SKM-1 (cell line): Measurements from ENCODE around the gene SLC5A11.

Experiments used
- DNase-seq: peaks from one replicate; lab custom pipeline; 2025; ENCODE audit not compliant: unreplicated experiment; lab: John Stamatoyannopoulos, UW

The SLC5A11 gene

GRCh38 chr16:24917236-24917635, 71.5 kb downstream of the SLC5A11 start:
- DNase-seq, result no peak

DNA sequence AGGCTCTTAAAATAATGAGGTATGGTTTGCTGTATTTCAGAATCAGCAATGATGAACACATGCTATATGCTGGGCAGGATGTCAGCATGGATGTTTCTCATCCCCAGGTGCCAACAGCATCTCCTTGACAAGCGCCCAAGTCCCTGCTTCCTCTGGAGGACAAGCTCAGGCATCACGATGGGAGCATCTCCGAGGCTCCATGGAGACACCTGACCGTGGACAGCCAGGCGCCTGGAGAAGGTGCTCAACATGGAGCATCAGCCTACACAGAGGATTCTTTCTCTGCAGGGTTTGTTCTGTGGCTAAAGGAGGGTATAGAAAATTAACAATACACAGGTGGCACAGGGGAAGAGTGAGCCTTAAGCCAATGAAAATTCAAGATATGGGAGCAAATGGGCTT, 72.1 kb downstream of the SLC5A11 start:
- no peak for DNase-seq

DNA sequence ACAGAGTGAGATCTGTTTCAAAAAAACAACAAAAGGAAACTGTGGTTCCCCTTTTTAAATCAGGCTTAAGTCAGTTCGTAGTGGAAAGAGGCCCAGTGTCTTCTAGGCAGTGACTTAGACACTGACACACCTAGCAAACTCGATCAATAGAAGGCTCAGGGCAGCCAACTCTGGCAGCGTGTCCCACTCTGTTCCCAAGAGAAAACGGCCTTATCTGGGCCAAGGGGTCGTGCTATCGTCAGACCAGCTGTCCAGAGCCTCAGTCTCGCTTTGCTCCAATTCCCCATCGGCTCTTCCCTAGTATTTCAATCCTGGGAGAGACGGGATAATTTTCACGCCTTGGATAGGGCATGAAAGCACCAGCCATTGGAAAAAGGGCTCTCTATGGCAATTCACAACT, 72.9 kb downstream of the SLC5A11 start:
- DNase-seq, result no peak

- no peak for DNase-seq
These were observed 73.8 kb downstream of the SLC5A11 start for GRCh38 chr16:24919536-24919935.

GRCh38 chr16:24920568-24920967, 74.8 kb downstream of the SLC5A11 start:
- DNase-seq, result no peak

DNA sequence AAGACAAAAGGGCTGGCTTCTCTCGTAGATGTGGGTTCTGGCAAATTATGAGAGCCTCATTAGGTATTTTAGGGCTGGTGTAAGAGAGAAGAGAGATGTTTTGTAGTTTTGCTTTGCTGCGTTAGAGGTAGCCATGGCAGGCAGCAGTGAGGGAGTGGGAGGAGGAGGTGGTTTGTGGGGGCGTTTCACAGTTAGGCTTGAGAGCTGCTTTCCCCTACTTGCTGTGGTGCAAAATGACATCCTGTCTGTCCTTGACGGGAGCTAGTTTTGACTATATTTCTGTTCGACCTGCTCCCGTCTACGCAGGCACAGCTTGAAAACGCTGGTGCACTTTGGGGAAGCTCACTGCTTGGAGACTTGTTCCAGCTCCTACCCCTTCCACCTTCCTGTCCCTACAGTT, 75.5 kb downstream of the SLC5A11 start:
- no peak for DNase-seq

DNA sequence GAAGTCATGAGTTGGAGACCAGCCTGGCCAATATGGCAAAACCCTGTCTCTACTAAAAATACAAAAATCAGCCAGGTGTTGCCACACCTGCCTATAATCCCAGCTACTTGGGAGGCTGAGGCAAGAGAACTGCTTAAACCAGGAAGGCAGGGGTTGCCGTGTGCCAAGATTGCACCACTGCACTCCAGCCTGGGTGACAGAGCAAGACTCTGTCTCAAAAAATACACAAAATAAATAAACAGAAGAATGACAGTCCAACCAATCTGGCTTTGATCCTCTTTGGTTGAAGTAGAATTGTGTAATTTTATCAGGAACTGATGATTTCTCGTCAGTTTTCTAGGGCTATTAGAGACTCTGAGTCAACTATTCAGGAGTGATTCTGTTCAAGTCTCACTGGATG, 79.4 kb downstream of the SLC5A11 start:
- DNase-seq, result no peak

- no peak for DNase-seq
These were observed 83.6 kb downstream of the SLC5A11 start for GRCh38 chr16:24929409-24929808.

GRCh38 chr16:24930440-24930839, 84.7 kb downstream of the SLC5A11 start:
- no peak for DNase-seq

GRCh38 chr16:24931091-24931490, 85.3 kb downstream of the SLC5A11 start:
- DNase-seq, result no peak

DNA sequence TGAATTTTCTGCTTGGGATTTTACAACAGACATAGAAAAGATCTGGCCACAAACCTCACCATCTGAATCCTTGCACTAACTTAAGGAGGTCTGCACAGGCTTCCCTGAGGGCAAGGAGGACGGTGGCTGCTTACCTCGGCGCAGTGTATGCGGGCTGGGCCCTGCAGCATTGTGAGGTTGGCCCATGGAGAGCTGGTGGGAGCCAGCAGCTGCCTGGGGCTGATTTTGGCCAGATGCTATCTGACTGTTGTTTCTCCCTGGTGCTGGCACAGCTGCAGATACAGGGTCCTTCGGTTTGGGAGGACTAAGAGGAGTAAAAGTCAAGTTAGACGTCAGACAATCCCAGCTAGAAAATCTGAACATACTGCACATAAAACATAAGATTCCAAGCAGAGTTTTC, 89.6 kb downstream of the SLC5A11 start:
- DNase-seq, result no peak

GRCh38 chr16:24936151-24936550, 90.4 kb downstream of the SLC5A11 start:
- no peak for DNase-seq

DNA sequence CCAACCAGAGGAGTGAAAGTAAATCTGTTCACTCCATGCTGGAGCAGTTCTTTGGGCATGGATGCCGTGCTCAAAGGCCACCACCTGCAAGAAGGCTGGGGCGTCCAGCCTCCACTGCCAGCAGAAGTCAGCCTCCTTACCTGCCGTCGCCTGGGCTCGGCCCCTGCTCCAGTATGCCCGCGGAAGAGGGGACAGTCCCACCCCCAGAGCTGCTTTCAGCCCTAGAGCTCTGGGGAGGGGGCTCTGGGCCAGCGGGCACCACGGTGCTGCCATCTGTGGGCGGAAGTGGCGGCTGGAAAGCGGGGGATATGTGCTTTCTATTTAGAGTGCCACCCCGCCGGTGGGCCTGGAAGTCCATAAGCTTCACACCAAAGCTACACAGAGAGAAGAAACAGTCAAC, 93.5 kb downstream of the SLC5A11 start:
- no peak for DNase-seq

GRCh38 chr16:24939738-24940137, 94.0 kb downstream of the SLC5A11 start:
- DNase-seq, result no peak

DNA sequence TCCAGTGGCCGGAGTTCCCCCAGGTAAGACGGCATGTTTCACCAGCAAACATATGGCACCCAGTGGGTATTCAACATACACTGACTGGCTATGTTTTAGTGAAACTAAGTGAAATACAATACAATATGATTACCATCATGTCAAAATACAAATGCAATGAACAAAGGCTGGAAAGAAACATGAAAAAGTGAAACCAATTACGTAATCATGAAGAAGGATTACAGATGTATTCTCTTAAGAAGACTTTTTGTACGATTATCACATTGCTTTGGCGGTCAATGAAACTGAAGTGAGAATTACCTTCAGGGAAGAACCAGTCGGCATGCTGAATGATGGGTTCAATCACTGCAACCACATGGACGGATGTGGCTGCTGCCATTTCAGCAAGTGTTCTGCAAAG, 97.7 kb downstream of the SLC5A11 start:
- no peak for DNase-seq

DNA sequence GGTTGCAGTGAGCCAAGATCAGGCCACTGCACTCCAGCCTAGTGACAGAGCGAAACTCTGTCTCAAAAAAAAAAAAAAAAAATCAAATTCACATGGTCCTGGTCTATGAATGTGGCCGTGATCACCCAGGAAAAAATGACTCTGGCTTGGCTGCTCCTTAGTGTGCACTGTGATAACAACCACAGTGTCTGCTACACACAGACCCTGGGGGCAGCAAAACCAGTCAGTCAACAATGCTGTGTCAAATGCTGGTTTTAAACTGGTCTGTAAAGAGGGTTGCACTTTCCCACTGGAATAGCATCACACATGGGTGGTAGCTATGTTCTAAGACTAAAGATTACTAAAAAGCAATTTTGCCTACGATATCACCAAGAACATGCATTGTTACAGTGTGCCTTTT, 98.4 kb downstream of the SLC5A11 start:
- DNase-seq, result no peak

GRCh38 chr16:24946155-24946554, 100.4 kb downstream of the SLC5A11 start:
- DNase-seq, result no peak

DNA sequence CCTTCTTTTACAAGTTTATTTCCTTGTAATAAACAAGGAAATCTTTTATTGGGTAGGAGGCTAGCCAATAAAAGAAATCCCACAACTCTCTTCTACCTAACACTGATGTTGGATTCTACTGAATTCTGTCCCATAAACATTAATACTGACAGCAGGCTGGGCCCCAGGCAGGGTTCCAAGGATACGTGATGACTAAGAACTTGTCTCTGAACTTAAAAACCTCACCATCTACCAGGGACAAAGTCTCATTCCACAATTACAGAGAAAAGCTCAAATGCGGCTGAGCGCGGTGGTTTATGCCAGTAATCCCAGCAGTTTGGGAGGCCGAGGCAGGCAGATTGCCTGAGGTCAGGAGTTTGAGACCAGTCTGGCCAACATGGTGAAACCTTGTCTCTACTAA, 104.5 kb downstream of the SLC5A11 start:
- DNase-seq, result no peak

DNA sequence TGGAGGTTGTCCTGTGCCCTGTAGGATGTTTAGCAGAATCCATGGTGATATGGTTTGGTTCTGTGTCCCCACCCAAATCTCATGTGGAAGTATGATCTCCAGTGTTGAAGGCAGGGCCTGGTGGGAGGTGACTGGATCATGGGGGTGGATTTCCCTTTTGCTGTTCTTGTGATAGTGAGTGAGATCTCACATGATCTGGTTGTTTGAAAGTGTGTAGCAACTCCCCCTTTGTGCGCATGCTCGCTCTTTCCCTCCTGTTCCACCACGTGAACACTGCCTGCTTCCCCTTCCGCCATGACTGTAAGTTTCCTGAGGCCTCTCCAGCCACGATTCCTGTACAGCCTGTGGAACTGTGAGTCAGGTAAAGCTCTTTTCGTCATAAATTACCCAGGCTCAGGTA, 107.5 kb downstream of the SLC5A11 start:
- no peak for DNase-seq

- no peak for DNase-seq
These were observed 108.0 kb downstream of the SLC5A11 start for GRCh38 chr16:24953721-24954120.

- DNase-seq, result no peak
These were observed 108.4 kb downstream of the SLC5A11 start for GRCh38 chr16:24954137-24954536.

- no peak for DNase-seq
These were observed 110.4 kb downstream of the SLC5A11 start for GRCh38 chr16:24955975-24956731.

DNA sequence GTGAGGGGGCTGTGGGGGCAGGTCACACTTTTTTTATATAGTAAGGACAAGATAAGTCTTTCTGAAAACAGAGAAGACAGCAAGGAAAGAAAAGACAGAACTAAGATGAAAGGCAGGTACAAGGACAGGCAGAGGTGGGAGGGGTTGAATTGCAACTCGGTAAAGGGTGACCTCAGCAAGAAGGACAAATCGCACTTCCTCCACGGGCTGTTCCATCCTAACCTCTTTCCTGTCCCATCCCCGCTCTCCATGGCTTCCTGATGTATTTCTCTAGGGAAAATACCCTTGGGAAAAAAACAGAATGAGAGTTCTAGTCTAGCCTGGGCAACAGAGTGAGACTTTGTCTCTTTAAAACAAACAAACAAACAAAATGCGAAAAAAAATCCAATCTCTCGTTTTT, 112.1 kb downstream of the SLC5A11 start:
- DNase-seq, result no peak
